WTC11 (cell line): ENCODE results near the gene EVA1A. TPM values are rescaled to one million over a fixed set of nuclear protein-coding genes. Genes with fewer than 3 reads are reported as not detected.

Experiments used
- ATAC-seq: fragments of 200-7000 bp; cut with Tn5 transposase; 2 replicates; pipeline ENCODE4 v1.10.0; 2021; ENCODE audit warnings: mild to moderate bottlenecking, moderate library complexity
- CTCF ChIA-PET: fragments of 300-600 bp; sonication (Branson Sonifier 250); formaldehyde crosslinking; loops from one replicate; lab custom pipeline; 2021; ENCODE audit warnings: antibody characterized with exemption; lab: Charles Lee
- POLR2A ChIA-PET: fragments of 350-600 bp; sonication (Branson Sonifier 250); formaldehyde crosslinking; loops from one replicate; lab custom pipeline; 2021; ENCODE audit warnings: antibody characterized with exemption; lab: Charles Lee
- DNase-seq: peaks from one replicate; pipeline ENCODE4 v3.0.0; 2021; ENCODE audit warnings: low spot score
- H3K27ac Mint-ChIP-seq: 2 replicates; pipeline ENCODE4 v1.8.0; 2021; ENCODE audit warnings: mixed read lengths
- H3K27me3 Mint-ChIP-seq: 2 replicates; pipeline ENCODE4 v1.8.0; 2021; ENCODE audit warnings: low read depth, mild to moderate bottlenecking, moderate library complexity, mixed read lengths
- H3K36me3 Mint-ChIP-seq: 2 replicates; pipeline ENCODE4 v1.8.0; 2021; ENCODE audit warnings: mixed read lengths
- H3K4me1 Mint-ChIP-seq: 2 replicates; pipeline ENCODE4 v1.8.0; 2022; ENCODE audit warnings: mixed read lengths
- H3K4me3 Mint-ChIP-seq: 2 replicates; pipeline ENCODE4 v1.8.0; 2021; ENCODE audit warnings: mild to moderate bottlenecking, moderate library complexity, mixed read lengths
- H3K9me3 Mint-ChIP-seq: 2 replicates; pipeline ENCODE4 v1.8.0; 2021; ENCODE audit warnings: mixed read lengths
- ATF1 ChIP-seq: sonication (generic); formaldehyde crosslinking; IDR thresholded peaks from 2 replicates; pipeline ENCODE4 v1.8.1; 2023; ENCODE audit warnings: mild to moderate bottlenecking, moderate library complexity, missing genetic modification reagents
- CREB1 ChIP-seq: sonication (generic); formaldehyde crosslinking; IDR thresholded peaks from 2 replicates; pipeline ENCODE4 v1.8.0; 2023; ENCODE audit warnings: mild to moderate bottlenecking, missing genetic modification reagents
- CREM ChIP-seq: sonication (generic); formaldehyde crosslinking; IDR thresholded peaks from 2 replicates; pipeline ENCODE4 v1.8.1; 2022; ENCODE audit warnings: mild to moderate bottlenecking, missing genetic modification reagents, moderate library complexity
- CTCF ChIP-seq: fragments of 200-600 bp; IDR thresholded peaks from 2 replicates; pipeline ENCODE4 v1.8.0; 2022; ENCODE audit warnings: antibody characterized with exemption
- ERG ChIP-seq: fragments of 250-450 bp; sonication (Bioruptor Pico); IDR thresholded peaks from 2 replicates; pipeline ENCODE4 v1.8.0; 2021; ENCODE audit warnings: mild to moderate bottlenecking
- GRHL2 ChIP-seq: fragments of 250-450 bp; sonication (Bioruptor Pico); IDR thresholded peaks from 2 replicates; pipeline ENCODE4 v1.8.0; 2022; ENCODE audit warnings: mild to moderate bottlenecking, moderate library complexity; ENCODE audit not compliant: insufficient replicate concordance, severe bottlenecking
- HMGA2 ChIP-seq: fragments of 250-450 bp; sonication (Bioruptor Pico); IDR thresholded peaks from 2 replicates; pipeline ENCODE4 v1.4.0; 2021; ENCODE audit warnings: mild to moderate bottlenecking, moderate library complexity
- HMGXB4 ChIP-seq: sonication (generic); formaldehyde crosslinking; IDR thresholded peaks from 2 replicates; pipeline ENCODE4 v1.8.1; 2023; ENCODE audit warnings: mild to moderate bottlenecking, moderate library complexity, missing genetic modification reagents
- NFATC4 ChIP-seq: fragments of 250-450 bp; sonication (Bioruptor Pico); IDR thresholded peaks from 2 replicates; pipeline ENCODE4 v1.9.0; 2021; ENCODE audit warnings: mild to moderate bottlenecking
- NR1H2 ChIP-seq: sonication (generic); formaldehyde crosslinking; IDR thresholded peaks from 2 replicates; pipeline ENCODE4 v1.9.0; 2021; ENCODE audit warnings: mild to moderate bottlenecking, moderate library complexity, missing genetic modification reagents
- RELA ChIP-seq: sonication (generic); formaldehyde crosslinking; IDR thresholded peaks from 2 replicates; pipeline ENCODE4 v1.8.1; 2022; ENCODE audit warnings: missing genetic modification reagents, mild to moderate bottlenecking, borderline replicate concordance
- SP1 ChIP-seq: sonication (generic); formaldehyde crosslinking; conservative IDR thresholded peaks from 2 replicates; pipeline ENCODE4 v1.8.1; 2022; ENCODE audit warnings: missing genetic modification reagents
- ZNF232 ChIP-seq: sonication (generic); formaldehyde crosslinking; IDR thresholded peaks from 2 replicates; pipeline ENCODE4 v1.8.0; 2022; ENCODE audit warnings: mild to moderate bottlenecking, missing genetic modification reagents
- total RNA-seq: library from RNA; stranded (reverse); gene quantifications from 3 replicates; pipeline ENCODE4 v1.2.3, GENCODE V29; 2021
- TF ChIP-seq, protein P1 (sequence below): sonication (generic); formaldehyde crosslinking; IDR thresholded peaks from 2 replicates; pipeline ENCODE4 v1.8.1; 2022; ENCODE audit warnings: missing genetic modification reagents, borderline replicate concordance
- TF ChIP-seq, protein P2 (sequence below): fragments of 250-450 bp; sonication (Bioruptor Pico); IDR thresholded peaks from 2 replicates; pipeline ENCODE4 v1.9.0; 2021; ENCODE audit warnings: mild to moderate bottlenecking
- TF ChIP-seq, protein P3 (sequence below): sonication (generic); formaldehyde crosslinking; IDR thresholded peaks from 2 replicates; pipeline ENCODE4 v1.8.0; 2023; ENCODE audit warnings: missing genetic modification reagents, mild to moderate bottlenecking, borderline replicate concordance

The EVA1A gene
- total RNA-seq, 1 experiment from 2014 or later = 4.1 TPM

- Mint-ChIP-seq H3K4me1 (peaks cover 26% of the 10 kb centered on the region), H3K4me3 (no peak overlapping the region), H3K36me3 (no peaks in the 10 kb centered on the region; the same call in 1 of the 2 replicates), H3K9me3 (peaks cover 14% of the 10 kb centered on the region), H3K27ac (no peak overlapping the region), H3K27me3 (no peaks in the 10 kb centered on the region)
- no peak for ATAC-seq
- no peak for TF ChIP-seq RELA (CRISPR knock-in tag)
- TF ChIP-seq NR1H2 (CRISPR knock-in tag) = no peak
- TF ChIP-seq HMGA2 (CRISPR knock-in tag) = no peak
- TF ChIP-seq ZNF232 = no peak
- no peak for TF ChIP-seq GRHL2
- TF ChIP-seq CREB1 (CRISPR knock-in tag) = no peak
- TF ChIP-seq NFATC4 (CRISPR knock-in tag) = no peak
- TF ChIP-seq CTCF = no peak
- TF ChIP-seq, protein P1, sequence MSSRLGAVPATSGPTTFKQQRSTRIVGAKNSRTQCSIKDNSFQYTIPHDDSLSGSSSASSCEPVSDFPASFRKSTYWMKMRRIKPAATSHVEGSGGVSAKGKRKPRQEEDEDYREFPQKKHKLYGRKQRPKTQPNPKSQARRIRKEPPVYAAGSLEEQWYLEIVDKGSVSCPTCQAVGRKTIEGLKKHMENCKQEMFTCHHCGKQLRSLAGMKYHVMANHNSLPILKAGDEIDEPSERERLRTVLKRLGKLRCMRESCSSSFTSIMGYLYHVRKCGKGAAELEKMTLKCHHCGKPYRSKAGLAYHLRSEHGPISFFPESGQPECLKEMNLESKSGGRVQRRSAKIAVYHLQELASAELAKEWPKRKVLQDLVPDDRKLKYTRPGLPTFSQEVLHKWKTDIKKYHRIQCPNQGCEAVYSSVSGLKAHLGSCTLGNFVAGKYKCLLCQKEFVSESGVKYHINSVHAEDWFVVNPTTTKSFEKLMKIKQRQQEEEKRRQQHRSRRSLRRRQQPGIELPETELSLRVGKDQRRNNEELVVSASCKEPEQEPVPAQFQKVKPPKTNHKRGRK = no peak
- no peak for TF ChIP-seq SP1
- TF ChIP-seq, protein P2, sequence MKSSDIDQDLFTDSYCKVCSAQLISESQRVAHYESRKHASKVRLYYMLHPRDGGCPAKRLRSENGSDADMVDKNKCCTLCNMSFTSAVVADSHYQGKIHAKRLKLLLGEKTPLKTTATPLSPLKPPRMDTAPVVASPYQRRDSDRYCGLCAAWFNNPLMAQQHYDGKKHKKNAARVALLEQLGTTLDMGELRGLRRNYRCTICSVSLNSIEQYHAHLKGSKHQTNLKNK (CRISPR knock-in tag) = no peak
- no peak for TF ChIP-seq HMGXB4 (CRISPR knock-in tag)
- TF ChIP-seq ATF1 (CRISPR knock-in tag) = no peak
- TF ChIP-seq ERG (CRISPR knock-in tag) = no peak
- TF ChIP-seq, protein P3, sequence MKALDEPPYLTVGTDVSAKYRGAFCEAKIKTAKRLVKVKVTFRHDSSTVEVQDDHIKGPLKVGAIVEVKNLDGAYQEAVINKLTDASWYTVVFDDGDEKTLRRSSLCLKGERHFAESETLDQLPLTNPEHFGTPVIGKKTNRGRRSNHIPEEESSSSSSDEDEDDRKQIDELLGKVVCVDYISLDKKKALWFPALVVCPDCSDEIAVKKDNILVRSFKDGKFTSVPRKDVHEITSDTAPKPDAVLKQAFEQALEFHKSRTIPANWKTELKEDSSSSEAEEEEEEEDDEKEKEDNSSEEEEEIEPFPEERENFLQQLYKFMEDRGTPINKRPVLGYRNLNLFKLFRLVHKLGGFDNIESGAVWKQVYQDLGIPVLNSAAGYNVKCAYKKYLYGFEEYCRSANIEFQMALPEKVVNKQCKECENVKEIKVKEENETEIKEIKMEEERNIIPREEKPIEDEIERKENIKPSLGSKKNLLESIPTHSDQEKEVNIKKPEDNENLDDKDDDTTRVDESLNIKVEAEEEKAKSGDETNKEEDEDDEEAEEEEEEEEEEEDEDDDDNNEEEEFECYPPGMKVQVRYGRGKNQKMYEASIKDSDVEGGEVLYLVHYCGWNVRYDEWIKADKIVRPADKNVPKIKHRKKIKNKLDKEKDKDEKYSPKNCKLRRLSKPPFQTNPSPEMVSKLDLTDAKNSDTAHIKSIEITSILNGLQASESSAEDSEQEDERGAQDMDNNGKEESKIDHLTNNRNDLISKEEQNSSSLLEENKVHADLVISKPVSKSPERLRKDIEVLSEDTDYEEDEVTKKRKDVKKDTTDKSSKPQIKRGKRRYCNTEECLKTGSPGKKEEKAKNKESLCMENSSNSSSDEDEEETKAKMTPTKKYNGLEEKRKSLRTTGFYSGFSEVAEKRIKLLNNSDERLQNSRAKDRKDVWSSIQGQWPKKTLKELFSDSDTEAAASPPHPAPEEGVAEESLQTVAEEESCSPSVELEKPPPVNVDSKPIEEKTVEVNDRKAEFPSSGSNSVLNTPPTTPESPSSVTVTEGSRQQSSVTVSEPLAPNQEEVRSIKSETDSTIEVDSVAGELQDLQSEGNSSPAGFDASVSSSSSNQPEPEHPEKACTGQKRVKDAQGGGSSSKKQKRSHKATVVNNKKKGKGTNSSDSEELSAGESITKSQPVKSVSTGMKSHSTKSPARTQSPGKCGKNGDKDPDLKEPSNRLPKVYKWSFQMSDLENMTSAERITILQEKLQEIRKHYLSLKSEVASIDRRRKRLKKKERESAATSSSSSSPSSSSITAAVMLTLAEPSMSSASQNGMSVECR (CRISPR knock-in tag) = no peak
- no peak for TF ChIP-seq CREM (CRISPR knock-in tag)
- no peak for DNase-seq
- CTCF ChIA-PET = interaction anchor here (1.6 kb wide), 1 partner anchor 153 kb away, joined by 3 read pairs; no protein-coding TSS in a partner anchor
- POLR2A ChIA-PET = no interaction called here
Observed at GRCh38 chr2:75475049-75475448, 85.7 kb downstream of the EVA1A start.
